Nephron (organoid): ENCODE results near the gene UBE2U.

Source experiments
- H3K27ac Mint-ChIP-seq, 3 experiments: 2 replicates each; pipeline ENCODE4 v1.8.0; 2020; ENCODE audit warnings: mixed read lengths in 3 of 3, mild to moderate bottlenecking in 2 of 3, moderate library complexity in 1 of 3
- H3K27me3 Mint-ChIP-seq: 2 replicates; pipeline ENCODE4 v1.8.0; 2021; ENCODE audit warnings: low read depth, mild to moderate bottlenecking, moderate library complexity, mixed read lengths
- H3K36me3 Mint-ChIP-seq: 2 replicates; pipeline ENCODE4 v1.8.0; 2020; ENCODE audit warnings: low read depth, mixed read lengths
- H3K4me1 Mint-ChIP-seq: 2 replicates; pipeline ENCODE4 v1.8.0; 2020; ENCODE audit warnings: mixed read lengths
- H3K4me3 Mint-ChIP-seq, 3 experiments: 2 replicates each; pipeline ENCODE4 v1.8.0; 2020; ENCODE audit warnings: mild to moderate bottlenecking in 3 of 3, mixed read lengths in 3 of 3, moderate library complexity in 2 of 3
- H3K9me3 Mint-ChIP-seq: 2 replicates; pipeline ENCODE4 v1.8.0; 2020; ENCODE audit warnings: mixed read lengths
- TF ChIP-seq, protein P1 (sequence below), 3 experiments: fragments of 200-600 bp; sonication (generic); IDR thresholded peaks; one replicate each; pipeline ENCODE4 v1.5.0; 2021; ENCODE audit warnings: antibody characterized with exemption in 3 of 3; ENCODE audit not compliant: unreplicated experiment in 3 of 3

Gene UBE2U

DNA sequence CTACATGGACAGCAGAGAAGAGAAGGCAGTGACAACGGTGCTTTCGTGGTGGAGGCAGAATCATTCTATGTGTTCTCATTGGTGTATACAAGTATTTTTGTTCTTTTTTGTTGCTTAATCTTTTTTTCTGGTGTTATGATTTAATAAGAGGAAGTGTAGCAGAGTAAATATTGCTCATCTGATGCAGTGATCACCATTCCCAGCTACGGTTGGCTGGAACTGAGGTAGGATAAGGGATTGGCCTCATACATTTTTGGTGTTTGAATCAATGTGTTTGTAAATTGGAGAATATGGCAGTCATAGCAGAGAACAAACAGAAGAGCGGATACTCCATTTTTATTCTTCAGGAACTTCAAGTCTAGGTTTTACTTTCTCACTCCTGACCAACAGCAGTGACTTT is 76.6 kb downstream of the UBE2U start:
- Mint-ChIP-seq H3K4me1 (peaks cover 29% of the 10 kb centered on the region), H3K36me3 (no peaks in the 10 kb centered on the region), H3K9me3 (peaks cover 4% of the 10 kb centered on the region), H3K27ac (no peak overlapping the region), H3K4me3 (no peak overlapping the region), H3K27me3 (peaks cover 3% of the 10 kb centered on the region)
- TF ChIP-seq, protein P1, sequence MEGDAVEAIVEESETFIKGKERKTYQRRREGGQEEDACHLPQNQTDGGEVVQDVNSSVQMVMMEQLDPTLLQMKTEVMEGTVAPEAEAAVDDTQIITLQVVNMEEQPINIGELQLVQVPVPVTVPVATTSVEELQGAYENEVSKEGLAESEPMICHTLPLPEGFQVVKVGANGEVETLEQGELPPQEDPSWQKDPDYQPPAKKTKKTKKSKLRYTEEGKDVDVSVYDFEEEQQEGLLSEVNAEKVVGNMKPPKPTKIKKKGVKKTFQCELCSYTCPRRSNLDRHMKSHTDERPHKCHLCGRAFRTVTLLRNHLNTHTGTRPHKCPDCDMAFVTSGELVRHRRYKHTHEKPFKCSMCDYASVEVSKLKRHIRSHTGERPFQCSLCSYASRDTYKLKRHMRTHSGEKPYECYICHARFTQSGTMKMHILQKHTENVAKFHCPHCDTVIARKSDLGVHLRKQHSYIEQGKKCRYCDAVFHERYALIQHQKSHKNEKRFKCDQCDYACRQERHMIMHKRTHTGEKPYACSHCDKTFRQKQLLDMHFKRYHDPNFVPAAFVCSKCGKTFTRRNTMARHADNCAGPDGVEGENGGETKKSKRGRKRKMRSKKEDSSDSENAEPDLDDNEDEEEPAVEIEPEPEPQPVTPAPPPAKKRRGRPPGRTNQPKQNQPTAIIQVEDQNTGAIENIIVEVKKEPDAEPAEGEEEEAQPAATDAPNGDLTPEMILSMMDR (IDR thresholded peaks at IDR 0.05; ENCODE audit: unreplicated experiment in 3 of 3): no peak

- H3K27me3 Mint-ChIP-seq: peaks cover 8% of the 10 kb centered on the region
- H3K4me3 Mint-ChIP-seq: no peak overlapping the region
- H3K4me1 Mint-ChIP-seq: peaks cover 36% of the 10 kb centered on the region
- H3K27ac Mint-ChIP-seq: peak overlapping the region; percentile 25 to 43 (median 29)
- TF ChIP-seq, protein P1 (IDR thresholded peaks at IDR 0.05; ENCODE audit: unreplicated experiment in 3 of 3): no peak
- H3K36me3 Mint-ChIP-seq: no peaks in the 10 kb centered on the region
- H3K9me3 Mint-ChIP-seq: no peaks in the 10 kb centered on the region
Observed at GRCh38 chr1:64282351-64282750, 78.9 kb downstream of the UBE2U start.

GRCh38 chr1:64287071-64287470 is 83.6 kb downstream of the UBE2U start:
- Mint-ChIP-seq H3K9me3 (peaks cover 5% of the 10 kb centered on the region), H3K27me3 (peaks cover 8% of the 10 kb centered on the region), H3K36me3 (no peaks in the 10 kb centered on the region), H3K4me3 (no peak overlapping the region), H3K4me1 (peaks cover 25% of the 10 kb centered on the region), H3K27ac (no peak overlapping the region)
- TF ChIP-seq, protein P1 (IDR thresholded peaks at IDR 0.05; ENCODE audit: unreplicated experiment in 3 of 3): no peak

- Mint-ChIP-seq H3K4me1 (peaks cover 12% of the 10 kb centered on the region), H3K27me3 (peaks cover 4% of the 10 kb centered on the region), H3K27ac (no peak overlapping the region), H3K9me3 (peaks cover 7% of the 10 kb centered on the region), H3K36me3 (no peaks in the 10 kb centered on the region), H3K4me3 (no peak overlapping the region)
- TF ChIP-seq, protein P1 (IDR thresholded peaks at IDR 0.05; ENCODE audit: unreplicated experiment in 3 of 3): no peak
Observed at GRCh38 chr1:64290420-64290819, 87.0 kb downstream of the UBE2U start.

- Mint-ChIP-seq H3K36me3 (no peaks in the 10 kb centered on the region), H3K27me3 (peaks cover 4% of the 10 kb centered on the region), H3K4me1 (peaks cover 7% of the 10 kb centered on the region), H3K4me3 (no peak overlapping the region), H3K9me3 (peaks cover 14% of the 10 kb centered on the region), H3K27ac (no peak overlapping the region)
- TF ChIP-seq, protein P1 (IDR thresholded peaks at IDR 0.05; ENCODE audit: unreplicated experiment in 3 of 3): no peak
Observed at GRCh38 chr1:64291931-64292330, 88.5 kb downstream of the UBE2U start.

DNA sequence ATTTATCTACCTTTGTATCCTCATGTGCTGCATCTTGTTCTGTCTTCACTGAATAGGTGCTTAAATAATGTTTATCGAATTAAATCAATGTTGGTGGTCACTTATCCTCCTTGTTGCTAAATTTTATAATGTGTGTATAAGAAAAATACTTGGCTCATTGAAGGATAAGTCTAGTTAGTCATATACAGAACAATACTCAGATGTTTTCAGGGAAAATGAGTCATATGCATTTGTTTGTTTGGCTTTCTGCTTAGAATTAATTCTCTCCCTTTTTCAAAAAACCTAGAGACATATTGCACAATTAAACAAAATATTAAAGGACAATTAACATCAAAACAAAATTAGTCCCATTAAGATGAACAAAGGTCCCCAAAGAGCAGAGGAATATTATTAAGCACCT is 89.0 kb downstream of the UBE2U start:
- Mint-ChIP-seq H3K4me3 (no peak overlapping the region), H3K27ac (no peak overlapping the region), H3K4me1 (peaks cover 4% of the 10 kb centered on the region), H3K27me3 (peaks cover 4% of the 10 kb centered on the region), H3K9me3 (peaks cover 14% of the 10 kb centered on the region), H3K36me3 (no peaks in the 10 kb centered on the region)
- TF ChIP-seq, protein P1 (IDR thresholded peaks at IDR 0.05; ENCODE audit: unreplicated experiment in 3 of 3): no peak
